HEK293 (cell line): ENCODE results near the gene ACTG1.

Experiments used
- CTCF ChIA-PET: fragments of 350-600 bp; formaldehyde crosslinking; extraction: SDS; loops from one replicate; lab custom pipeline; 2021; ENCODE audit warnings: antibody characterized with exemption; lab: Yijun Ruan, JAX
- POLR2A ChIA-PET: fragments of 300-600 bp; formaldehyde crosslinking; extraction: SDS; loops from one replicate; lab custom pipeline; 2020; ENCODE audit warnings: antibody characterized with exemption, inconsistent platforms; lab: Yijun Ruan, JAX
- H3K27ac ChIP-seq: fragments of 200-500 bp; sonication (Bioruptor generic); 2 replicates; pipeline ENCODE4 v1.5.1; 2014; ENCODE audit warnings: low read depth, low read length, control low read depth, inconsistent platforms; ENCODE audit errors: extremely low read depth
- H3K36me3 ChIP-seq, 2 experiments: fragments of 200-500 bp in 1 of 2; sonication (Bioruptor generic) in 1 of 2; 1 replicate in 1 of 2; 2 replicates in 1 of 2; pipeline ENCODE4 v1.5.1; 2014 to 2017; ENCODE audit warnings: inconsistent platforms in 2 of 2, low read length in 2 of 2; ENCODE audit not compliant: control insufficient read depth in 2 of 2, insufficient read depth in 1 of 2
- H3K4me1 ChIP-seq: fragments of 200-500 bp; sonication (Bioruptor generic); 2 replicates; pipeline ENCODE4 v1.5.1; 2014; ENCODE audit warnings: mild to moderate bottlenecking, low read length, inconsistent platforms; ENCODE audit not compliant: control insufficient read depth, insufficient read depth
- H3K4me3 ChIP-seq: 2 replicates; pipeline ENCODE4 v1.5.1; 2011; ENCODE audit warnings: low read depth, mild to moderate bottlenecking, control low read depth, low read length, moderate library complexity
- H3K9me3 ChIP-seq: fragments of 200-500 bp; sonication (Bioruptor generic); 2 replicates; pipeline ENCODE4 v1.5.1; 2014; ENCODE audit warnings: low read depth, low read length, inconsistent platforms; ENCODE audit not compliant: control insufficient read depth, insufficient read depth
- FEZF1 ChIP-seq: fragments of 450-650 bp; formaldehyde crosslinking; IDR thresholded peaks from 2 replicates; pipeline ENCODE4 v1.5.1; 2016; ENCODE audit warnings: missing biosample characterization, missing genetic modification characterization
- HOXC10 ChIP-seq: sonication (generic); formaldehyde crosslinking; IDR thresholded peaks from 2 replicates; pipeline ENCODE4 v1.8.1; 2023; ENCODE audit warnings: mild to moderate bottlenecking, missing genetic modification reagents
- INSM2 ChIP-seq: fragments of 450-650 bp; formaldehyde crosslinking; IDR thresholded peaks from 2 replicates; pipeline ENCODE4 v1.5.1; 2016; ENCODE audit warnings: missing biosample characterization, missing genetic modification characterization
- TSHZ1 ChIP-seq: fragments of 450-650 bp; formaldehyde crosslinking; IDR thresholded peaks from 2 replicates; pipeline ENCODE4 v1.5.1; 2016; ENCODE audit warnings: missing biosample characterization, missing genetic modification characterization, borderline replicate concordance
- ZBTB48 ChIP-seq: fragments of 450-650 bp; formaldehyde crosslinking; IDR thresholded peaks from 2 replicates; pipeline ENCODE4 v1.5.1; 2016; ENCODE audit warnings: missing biosample characterization, missing genetic modification characterization
- ZNF112 ChIP-seq: fragments of 450-650 bp; formaldehyde crosslinking; IDR thresholded peaks from 2 replicates; pipeline ENCODE4 v1.5.0; 2017; ENCODE audit warnings: missing biosample characterization, missing genetic modification characterization
- ZNF114 ChIP-seq: fragments of 450-650 bp; formaldehyde crosslinking; IDR thresholded peaks from 2 replicates; pipeline ENCODE4 v1.5.0; 2017; ENCODE audit warnings: missing biosample characterization, missing genetic modification characterization
- ZNF157 ChIP-seq: fragments of 450-650 bp; formaldehyde crosslinking; IDR thresholded peaks from 2 replicates; pipeline ENCODE4 v1.5.1; 2016; ENCODE audit warnings: missing biosample characterization, missing genetic modification characterization
- ZNF202 ChIP-seq: fragments of 450-650 bp; formaldehyde crosslinking; IDR thresholded peaks from 2 replicates; pipeline ENCODE4 v1.5.1; 2016; ENCODE audit warnings: missing biosample characterization, missing genetic modification characterization, borderline replicate concordance
- ZNF211 ChIP-seq: fragments of 450-650 bp; formaldehyde crosslinking; IDR thresholded peaks from 2 replicates; pipeline ENCODE4 v1.5.1; 2016; ENCODE audit warnings: low read depth, missing biosample characterization, missing genetic modification characterization
- ZNF292 ChIP-seq: fragments of 450-650 bp; formaldehyde crosslinking; IDR thresholded peaks from 2 replicates; pipeline ENCODE4 v1.5.1; 2016; ENCODE audit warnings: low read depth, missing biosample characterization, missing genetic modification characterization, borderline replicate concordance
- ZNF350 ChIP-seq: fragments of 450-650 bp; formaldehyde crosslinking; IDR thresholded peaks from 2 replicates; pipeline ENCODE4 v1.5.0; 2017; ENCODE audit warnings: missing biosample characterization, mild to moderate bottlenecking, missing genetic modification characterization
- ZNF391 ChIP-seq: fragments of 450-650 bp; formaldehyde crosslinking; IDR thresholded peaks from 2 replicates; pipeline ENCODE4 v1.5.1; 2016; ENCODE audit warnings: low read depth, missing biosample characterization, missing genetic modification characterization, borderline replicate concordance
- ZNF394 ChIP-seq: fragments of 450-650 bp; formaldehyde crosslinking; IDR thresholded peaks from 2 replicates; pipeline ENCODE4 v1.5.1; 2016; ENCODE audit warnings: missing biosample characterization, missing genetic modification characterization, mild to moderate bottlenecking, moderate library complexity, borderline replicate concordance
- ZNF48 ChIP-seq: fragments of 450-650 bp; formaldehyde crosslinking; IDR thresholded peaks from 2 replicates; pipeline ENCODE4 v1.5.1; 2016; ENCODE audit warnings: missing biosample characterization, missing genetic modification characterization
- ZNF548 ChIP-seq: fragments of 450-650 bp; formaldehyde crosslinking; IDR thresholded peaks from 2 replicates; pipeline ENCODE4 v1.5.1; 2016; ENCODE audit warnings: missing biosample characterization, missing genetic modification characterization
- ZNF621 ChIP-seq: fragments of 450-650 bp; formaldehyde crosslinking; IDR thresholded peaks from 2 replicates; pipeline ENCODE4 v1.5.1; 2017; ENCODE audit warnings: missing biosample characterization, missing genetic modification characterization
- ZNF664 ChIP-seq: fragments of 450-650 bp; formaldehyde crosslinking; IDR thresholded peaks from 2 replicates; pipeline ENCODE4 v1.5.1; 2016; ENCODE audit warnings: missing biosample characterization, missing genetic modification characterization
- ZSCAN23 ChIP-seq: fragments of 450-650 bp; formaldehyde crosslinking; IDR thresholded peaks from 2 replicates; pipeline ENCODE4 v1.5.1; 2016; ENCODE audit warnings: missing biosample characterization, missing genetic modification characterization
- ZSCAN30 ChIP-seq: fragments of 450-650 bp; IDR thresholded peaks from 2 replicates; pipeline ENCODE4 v1.5.1; 2018; ENCODE audit warnings: missing biosample characterization, mild to moderate bottlenecking, missing genetic modification characterization, moderate library complexity
- TF ChIP-seq, protein P1 (sequence below): fragments of 450-650 bp; formaldehyde crosslinking; IDR thresholded peaks from 2 replicates; pipeline ENCODE4 v1.5.1; 2016; ENCODE audit warnings: missing biosample characterization, missing genetic modification characterization, low read depth

ACTG1 gene

GRCh38 chr17:81464586-81464985 is 48.0 kb downstream of the ACTG1 start:
- H3K9me3 ChIP-seq = no peaks in the 10 kb centered on the region
- no peak for TF ChIP-seq ZNF621 (tag by site-specific recombination)
- no peak for TF ChIP-seq ZNF394 (tag by site-specific recombination)
- no peak for TF ChIP-seq ZBTB48 (tag by site-specific recombination)
- TF ChIP-seq ZNF48 (tag by site-specific recombination) = no peak
- no peak for TF ChIP-seq ZNF292 (tag by site-specific recombination)
- no peak for TF ChIP-seq TSHZ1 (tag by site-specific recombination)
- no peak for TF ChIP-seq ZSCAN23 (tag by site-specific recombination)
- TF ChIP-seq HOXC10 = no peak
- no peaks in the 10 kb centered on the region for H3K4me1 ChIP-seq
- no peak overlapping the region for H3K27ac ChIP-seq
- peaks cover 0 to 51% of the 10 kb centered on the region in 2 experiments; a peak in 1 of 3 replicates for H3K36me3 ChIP-seq
- CTCF ChIA-PET = no interaction called here
- POLR2A ChIA-PET = no interaction called here
- no peak overlapping the region for H3K4me3 ChIP-seq

GRCh38 chr17:81463506-81463905 is 49.1 kb downstream of the ACTG1 start:
- Histone ChIP-seq H3K27ac (no peak overlapping the region), H3K4me1 (no peaks in the 10 kb centered on the region), H3K4me3 (no peak overlapping the region), H3K9me3 (no peaks in the 10 kb centered on the region), H3K36me3 (peaks cover 0 to 61% of the 10 kb centered on the region in 2 experiments; a peak in 1 of 3 replicates)
- no peak for TF ChIP-seq INSM2 (tag by site-specific recombination)
- TF ChIP-seq ZSCAN30 (tag by site-specific recombination) = no peak
- no peak for TF ChIP-seq ZNF664 (tag by site-specific recombination)
- no peak for TF ChIP-seq ZNF112 (tag by site-specific recombination)
- no peak for TF ChIP-seq FEZF1 (tag by site-specific recombination)
- no peak for TF ChIP-seq ZNF211 (tag by site-specific recombination)
- TF ChIP-seq ZNF391 = no peak
- no peak for TF ChIP-seq ZBTB48 (tag by site-specific recombination)
- TF ChIP-seq ZNF350 (tag by site-specific recombination) = no peak
- no peak for TF ChIP-seq ZNF202 (tag by site-specific recombination)
- TF ChIP-seq ZNF114 (tag by site-specific recombination) = no peak
- no peak for TF ChIP-seq ZNF157 (tag by site-specific recombination)
- TF ChIP-seq ZNF548 (tag by site-specific recombination) = no peak
- TF ChIP-seq, protein P1, sequence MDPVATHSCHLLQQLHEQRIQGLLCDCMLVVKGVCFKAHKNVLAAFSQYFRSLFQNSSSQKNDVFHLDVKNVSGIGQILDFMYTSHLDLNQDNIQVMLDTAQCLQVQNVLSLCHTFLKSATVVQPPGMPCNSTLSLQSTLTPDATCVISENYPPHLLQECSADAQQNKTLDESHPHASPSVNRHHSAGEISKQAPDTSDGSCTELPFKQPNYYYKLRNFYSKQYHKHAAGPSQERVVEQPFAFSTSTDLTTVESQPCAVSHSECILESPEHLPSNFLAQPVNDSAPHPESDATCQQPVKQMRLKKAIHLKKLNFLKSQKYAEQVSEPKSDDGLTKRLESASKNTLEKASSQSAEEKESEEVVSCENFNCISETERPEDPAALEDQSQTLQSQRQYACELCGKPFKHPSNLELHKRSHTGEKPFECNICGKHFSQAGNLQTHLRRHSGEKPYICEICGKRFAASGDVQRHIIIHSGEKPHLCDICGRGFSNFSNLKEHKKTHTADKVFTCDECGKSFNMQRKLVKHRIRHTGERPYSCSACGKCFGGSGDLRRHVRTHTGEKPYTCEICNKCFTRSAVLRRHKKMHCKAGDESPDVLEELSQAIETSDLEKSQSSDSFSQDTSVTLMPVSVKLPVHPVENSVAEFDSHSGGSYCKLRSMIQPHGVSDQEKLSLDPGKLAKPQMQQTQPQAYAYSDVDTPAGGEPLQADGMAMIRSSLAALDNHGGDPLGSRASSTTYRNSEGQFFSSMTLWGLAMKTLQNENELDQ (tag by site-specific recombination) = no peak
- CTCF ChIA-PET = no interaction called here
- POLR2A ChIA-PET = no interaction called here
